ENCODE measurements around the gene GATA3.

Gene GATA3

DNA sequence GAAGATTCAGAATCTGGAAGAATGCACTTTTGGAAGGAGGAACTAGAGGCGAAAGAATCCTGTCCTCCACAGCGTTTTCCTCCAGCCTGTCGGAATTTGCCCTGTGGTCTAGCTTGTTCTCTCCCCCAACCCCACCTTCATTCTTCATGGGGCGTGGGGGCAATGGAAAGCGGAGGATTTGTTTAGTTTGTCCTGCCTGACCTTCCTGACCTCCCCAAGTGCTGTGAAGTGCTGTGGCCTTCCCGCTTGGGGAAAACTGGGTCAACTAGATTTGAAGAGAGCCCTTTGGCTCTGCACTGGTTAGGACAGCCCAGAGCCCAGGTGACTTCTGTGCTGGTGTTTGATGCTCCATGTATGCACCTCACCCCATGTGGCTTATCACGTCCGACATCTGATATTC, 49.1 kb downstream of the GATA3 start:
- no peak for DNase-seq

DNA sequence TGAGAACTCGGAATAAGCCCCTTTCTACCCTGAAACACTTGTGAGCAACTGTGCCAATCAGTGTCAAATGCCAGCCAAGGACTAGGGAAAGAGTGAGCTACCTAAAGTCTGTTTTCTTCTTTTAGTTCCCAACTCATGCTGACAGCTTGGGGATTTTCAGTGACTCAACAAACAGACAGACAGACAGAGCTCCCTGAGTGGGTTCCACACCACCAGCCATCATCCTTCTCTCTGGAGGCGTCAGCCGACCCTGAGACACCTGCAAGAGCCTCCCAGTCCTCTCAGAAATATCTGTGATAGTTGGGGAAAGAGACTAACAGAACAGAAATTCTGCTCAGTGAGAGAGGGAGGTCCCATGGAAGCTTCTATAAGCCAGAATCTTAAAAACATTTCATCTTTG, 49.5 kb downstream of the GATA3 start:
- no peak for DNase-seq

DNA sequence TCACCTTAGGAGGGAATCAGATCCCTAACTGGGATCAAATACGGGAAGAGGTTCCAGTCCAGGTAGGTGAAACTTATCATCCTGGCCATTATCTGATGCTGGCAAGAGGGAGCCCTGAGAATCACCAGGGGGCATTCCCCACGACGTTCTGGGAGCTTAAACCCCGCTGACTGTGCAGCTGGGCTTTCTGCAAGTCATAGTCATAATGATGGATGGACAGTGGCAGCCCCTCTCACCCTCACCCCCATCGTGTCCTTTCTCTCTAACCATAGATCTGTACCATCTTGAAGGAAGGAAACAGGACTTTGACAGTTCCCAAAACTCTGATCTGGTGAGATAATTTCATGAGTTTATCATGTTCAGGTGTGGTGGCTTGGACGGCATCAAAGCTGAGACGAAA, 50.2 kb downstream of the GATA3 start:
- DNase-seq = no peak

GRCh38 chr10:8105932-8106331, 51.4 kb downstream of the GATA3 start:
- no peak for DNase-seq

- no peak for DNase-seq
Measured at GRCh38 chr10:8112230-8112905, 57.9 kb downstream of the GATA3 start.

DNA sequence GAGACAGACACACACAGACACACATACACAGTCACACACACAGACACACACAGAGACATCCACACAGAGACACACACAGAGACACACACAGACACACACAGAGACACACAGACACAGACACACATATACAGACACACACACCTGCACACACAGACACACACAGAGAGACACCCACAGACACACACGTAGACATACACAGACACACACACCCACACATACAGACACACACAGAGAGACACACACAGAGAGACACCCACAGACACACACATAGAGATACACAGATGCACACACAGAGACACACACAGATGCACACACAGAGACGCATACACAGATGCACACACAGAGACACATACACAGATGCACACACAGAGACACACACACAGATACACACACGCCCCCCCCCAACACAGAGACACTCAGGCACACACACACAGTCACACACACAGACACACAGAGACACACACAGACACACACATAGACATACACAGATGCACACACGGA, 58.5 kb downstream of the GATA3 start:
- DNase-seq = no peak

GRCh38 chr10:8113616-8114015, 59.1 kb downstream of the GATA3 start:
- no peak for DNase-seq

DNA sequence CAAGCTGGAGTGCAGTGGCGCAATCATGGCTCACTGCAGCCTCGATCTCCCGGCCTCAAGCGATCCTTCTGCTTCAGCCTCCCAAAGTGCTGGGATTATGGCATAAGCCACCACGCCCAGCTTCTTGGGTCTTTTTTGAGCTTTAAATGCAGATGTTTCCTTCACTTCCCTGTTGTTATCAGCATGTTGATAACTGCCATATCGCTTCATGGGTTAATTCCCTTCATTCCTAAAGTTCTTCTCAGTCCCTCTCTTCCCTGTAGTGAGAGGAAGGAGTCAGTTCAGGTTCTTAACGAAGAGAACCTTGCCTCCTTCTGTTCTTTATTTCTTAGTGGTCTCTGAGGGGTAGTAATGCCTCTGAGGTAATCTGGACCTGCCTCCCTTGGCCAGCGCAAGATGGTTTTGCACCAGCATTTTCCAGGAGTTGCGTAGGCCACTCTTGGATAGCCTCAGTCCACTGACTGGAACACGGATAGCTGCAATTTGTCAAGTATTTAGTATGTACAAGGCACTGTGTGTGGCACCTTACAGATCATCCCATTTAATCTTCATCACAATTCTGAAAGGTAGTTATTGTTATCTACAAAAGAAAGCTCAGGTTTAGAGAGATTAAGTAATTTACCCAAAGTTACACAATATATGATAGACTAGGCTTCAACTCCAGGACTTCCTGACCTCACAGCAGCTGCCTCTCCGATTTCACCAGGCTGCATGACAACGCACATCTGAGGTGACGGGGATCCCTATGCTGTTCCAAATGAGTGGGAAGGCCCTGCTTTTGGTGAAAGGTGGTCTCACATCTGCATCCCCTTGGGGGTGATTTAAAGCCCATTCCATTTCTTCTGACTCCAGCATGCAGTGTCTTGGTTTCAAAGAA, 60.5 kb downstream of the GATA3 start:
- DNase-seq = no peak

DNA sequence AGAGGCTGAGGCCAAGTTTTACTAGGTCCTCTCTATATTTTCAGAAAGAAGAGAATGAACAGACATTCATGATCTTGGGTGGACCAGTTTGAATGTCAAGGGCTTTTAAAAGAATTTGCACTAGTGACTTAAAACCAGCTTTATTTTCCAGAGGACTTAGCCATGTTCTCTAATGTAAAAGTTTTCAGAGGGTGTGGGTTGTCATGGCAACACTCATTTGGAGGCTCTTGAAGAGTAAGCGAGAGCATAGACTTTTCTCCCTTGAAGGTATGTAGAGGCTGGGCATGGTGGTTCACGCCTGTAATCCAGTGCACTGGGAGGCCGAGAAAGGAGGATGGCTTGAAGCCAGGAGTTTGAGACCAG, 61.1 kb downstream of the GATA3 start:
- no peak for DNase-seq

- DNase-seq = no peak
Measured at GRCh38 chr10:8116474-8116873, 62.0 kb downstream of the GATA3 start.

DNA sequence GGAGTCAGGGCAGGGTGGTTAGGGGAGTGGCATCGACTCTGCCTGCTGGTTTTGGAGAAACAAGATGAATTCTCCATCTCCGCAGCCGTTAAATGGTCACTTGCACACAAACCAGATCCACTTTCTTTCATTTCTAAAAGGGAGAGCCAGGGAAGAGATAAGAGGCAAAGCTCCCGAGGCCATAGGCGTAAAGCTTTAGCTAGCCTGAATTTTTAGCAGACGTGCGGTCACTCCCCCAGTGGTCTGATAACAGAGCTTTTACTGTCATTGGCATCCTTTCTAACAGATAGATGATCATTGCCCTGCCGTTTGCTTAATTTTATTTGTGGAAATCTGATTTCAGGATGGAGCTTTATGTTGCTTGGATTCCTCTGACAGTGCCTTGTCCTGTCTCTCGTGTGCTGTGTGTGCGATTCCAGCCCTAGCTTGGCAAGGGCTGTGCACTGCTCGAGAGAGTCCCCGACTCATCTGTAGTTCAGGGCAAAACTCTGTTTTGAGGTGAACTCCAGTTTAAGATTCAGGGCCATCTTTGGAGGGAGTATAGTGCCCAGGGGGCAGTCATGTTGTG, 62.5 kb downstream of the GATA3 start:
- no peak for DNase-seq

- no peak for DNase-seq
Measured at GRCh38 chr10:8121201-8121890, 66.9 kb downstream of the GATA3 start.

DNA sequence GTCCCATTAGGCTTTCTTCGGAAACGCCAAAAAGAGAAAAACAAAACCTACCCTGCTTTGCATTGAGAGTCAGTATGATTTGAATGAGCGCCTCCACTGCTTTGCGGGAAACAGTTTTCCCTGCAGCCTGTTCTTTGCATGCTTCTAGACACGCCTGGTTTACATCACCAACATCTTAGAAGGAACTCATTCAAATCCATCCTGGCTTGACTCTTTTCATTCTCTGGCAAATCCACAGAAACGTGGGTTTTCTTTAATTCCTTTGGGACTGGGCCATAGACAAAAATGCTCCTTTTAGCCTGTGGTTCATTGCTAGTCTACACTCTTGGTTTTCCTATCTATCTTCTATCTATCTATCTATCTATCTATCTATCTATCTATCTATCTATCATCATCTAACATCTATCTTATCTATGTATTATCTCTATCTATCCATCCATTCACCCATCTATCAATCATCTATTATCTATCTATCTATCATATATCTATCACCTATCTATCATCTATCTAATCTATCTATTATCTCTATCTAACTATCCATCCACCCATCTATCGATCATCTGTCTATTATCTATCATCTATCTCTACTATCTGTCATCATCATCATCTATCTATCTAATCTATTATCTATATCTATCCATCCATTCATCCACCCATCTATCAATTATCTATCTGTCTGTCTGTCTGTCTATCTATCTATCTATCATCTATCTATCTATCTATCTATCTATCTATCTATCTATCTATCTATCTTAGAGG, 68.3 kb downstream of the GATA3 start:
- DNase-seq = no peak

- DNase-seq = no peak
Measured at GRCh38 chr10:8124436-8124835, 69.9 kb downstream of the GATA3 start.

Measured in CD4-positive, alpha-beta T cell treated with Interleukin-12 subunit alpha and Interleukin-12 subunit beta, for 1 hour (primary cell).